HCT116 (cell line): ENCODE data around the gene ZFP1. TPM values are rescaled to one million over a fixed set of nuclear protein-coding genes. Genes with fewer than 3 reads are reported as not detected.
A peak's percentile ranks its signal among the peaks of the same experiment; 100 is the strongest.

ENCODE experiments used
- ATAC-seq: fragments of 200-7000 bp; cut with Tn5 transposase; 2 replicates; pipeline ENCODE4 v1.9.1; 2020; ENCODE audit warnings: mild to moderate bottlenecking, moderate library complexity
- BruUV-seq: library from RNA; stranded (reverse); fragments of 400-500 nt; replicated peaks from 2 replicates; lab custom pipeline; 2021; lab: Mats Ljungman, UMichigan
- CTCF ChIA-PET: fragments of 300-600 bp; sonication (Branson Sonifier 250); formaldehyde crosslinking; loops from one replicate; lab custom pipeline; 2021; ENCODE audit warnings: antibody characterized with exemption; lab: Charles Lee
- POLR2A ChIA-PET: fragments of 300-600, 350-600 bp; sonication (Branson Sonifier 250); formaldehyde crosslinking; loops from one replicate; lab custom pipeline; 2021; ENCODE audit warnings: antibody characterized with exemption; lab: Charles Lee
- RAD21 ChIA-PET, 2 experiments: fragments of 300-600 bp; sonication (Branson Sonifier 250); formaldehyde crosslinking; loops; one replicate each; lab custom pipeline; 2023; ENCODE audit warnings: low total read pairs in 2 of 2; ENCODE audit not compliant: uncharacterized antibody in 2 of 2, unreplicated experiment in 2 of 2, low non-redundant PET in 1 of 2; lab: Charles Lee
- DNase-seq: peaks from one replicate; pipeline ENCODE4 v3.0.0-alpha.2; 2010; ENCODE audit warnings: low read depth, low spot score
- H2AFZ ChIP-seq: fragments of 200-600 bp; shearing (Covaris generic), sonication (generic); 2 replicates; pipeline ENCODE4 v1.6.1; 2017; ENCODE audit warnings: low read depth, mixed run types, mixed read lengths, antibody characterized with exemption, low read length; ENCODE audit not compliant: poor library complexity, severe bottlenecking
- H3K27ac ChIP-seq: 2 replicates; pipeline ENCODE4 v1.5.1; 2012; ENCODE audit warnings: low read depth, low read length
- H3K27me3 ChIP-seq: fragments of 200-600 bp; sonication (generic); 2 replicates; pipeline ENCODE4 v1.6.1; 2016; ENCODE audit warnings: mixed run types, low read length, mixed read lengths; ENCODE audit not compliant: insufficient read depth
- H3K36me3 ChIP-seq, 2 experiments: fragments of 200-500 bp in 1 of 2; fragments of 200-600 bp in 1 of 2; sonication (Bioruptor generic) in 1 of 2; sonication (generic) in 1 of 2; 2 replicates each; pipeline versions ENCODE4 v1.5.1 to v1.6.1; 2014 to 2016; ENCODE audit warnings: low read length in 2 of 2, inconsistent platforms in 1 of 2, mixed read lengths in 1 of 2, mixed run types in 1 of 2; ENCODE audit not compliant: insufficient read depth in 2 of 2, control insufficient read depth in 1 of 2
- H3K4me1 ChIP-seq, 2 experiments: fragments of 200-600 bp in 1 of 2; sonication (generic) in 1 of 2; 2 replicates each; pipeline versions ENCODE4 v1.5.1 to v1.6.1; 2012 to 2017; ENCODE audit warnings: low read length in 2 of 2, inconsistent platforms in 1 of 2, mild to moderate bottlenecking in 1 of 2, mixed read lengths in 1 of 2, mixed run types in 1 of 2, moderate library complexity in 1 of 2; ENCODE audit not compliant: insufficient read depth in 2 of 2, control insufficient read depth in 1 of 2
- H3K4me2 ChIP-seq: fragments of 200-600 bp; sonication (generic); 2 replicates; pipeline ENCODE4 v1.6.1; 2017; ENCODE audit warnings: mixed run types, low read length, mixed read lengths
- H3K4me3 ChIP-seq, 2 experiments: fragments of 200-600 bp in 1 of 2; sonication (generic) in 1 of 2; replicated peaks in 1 of 2; 2 replicates each; pipeline ENCODE4 v1.5.1; 2011 to 2016; ENCODE audit warnings: low read length in 2 of 2, control low read depth in 1 of 2, low read depth in 1 of 2, mild to moderate bottlenecking in 1 of 2, mixed read lengths in 1 of 2, mixed run types in 1 of 2
- H3K79me2 ChIP-seq: fragments of 200-600 bp; sonication (generic); 2 replicates; pipeline ENCODE4 v1.6.1; 2017; ENCODE audit warnings: mild to moderate bottlenecking, mixed run types, low read length, moderate library complexity, mixed read lengths; ENCODE audit not compliant: insufficient read depth
- H3K9ac ChIP-seq: fragments of 200-600 bp; sonication (generic); 2 replicates; pipeline ENCODE4 v1.6.1; 2016; ENCODE audit warnings: low read length, mixed read lengths
- H3K9me2 ChIP-seq: fragments of 200-600 bp; sonication (generic), shearing (Covaris generic); 2 replicates; pipeline ENCODE4 v1.6.1; 2017; ENCODE audit warnings: mixed run types, mild to moderate bottlenecking, moderate library complexity; ENCODE audit not compliant: insufficient read depth
- H3K9me3 ChIP-seq, 2 experiments: fragments of 200-500 bp in 1 of 2; fragments of 200-600 bp in 1 of 2; sonication (Bioruptor generic) in 1 of 2; sonication (generic) in 1 of 2; 2 replicates each; pipeline ENCODE4 v1.6.1; 2014 to 2017; ENCODE audit warnings: low read length in 2 of 2, mixed read lengths in 2 of 2, inconsistent platforms in 1 of 2, low read depth in 1 of 2, mild to moderate bottlenecking in 1 of 2, mixed run types in 1 of 2, moderate library complexity in 1 of 2; ENCODE audit not compliant: control insufficient read depth in 1 of 2, insufficient read depth in 1 of 2
- H4K20me1 ChIP-seq: fragments of 200-600 bp; sonication (generic), shearing (Covaris generic); 2 replicates; pipeline ENCODE4 v1.6.1; 2017; ENCODE audit warnings: mixed run types, mild to moderate bottlenecking, moderate library complexity; ENCODE audit not compliant: insufficient read depth
- CBX3 ChIP-seq: IDR thresholded peaks from 2 replicates; pipeline ENCODE4 v1.6.1; 2012; ENCODE audit warnings: low read depth
- ELF1 ChIP-seq: IDR thresholded peaks from 2 replicates; pipeline ENCODE4 v1.6.1; 2012; ENCODE audit warnings: low read depth, borderline replicate concordance
- EZH2 ChIP-seq: fragments of 200-600 bp; sonication (generic); IDR thresholded peaks from 2 replicates; pipeline ENCODE4 v1.6.1; 2017; ENCODE audit warnings: antibody characterized with exemption, mixed run types
- JUND ChIP-seq: IDR thresholded peaks from 2 replicates; pipeline ENCODE4 v1.6.1; 2012
- MAX ChIP-seq: IDR thresholded peaks from 2 replicates; pipeline ENCODE4 v1.6.1; 2012
- YY1 ChIP-seq: IDR thresholded peaks from 2 replicates; pipeline ENCODE4 v1.6.1; 2011; ENCODE audit warnings: low read length, low read depth, moderate library complexity, mild to moderate bottlenecking; ENCODE audit not compliant: insufficient replicate concordance; ENCODE audit errors: extremely low read depth
- ZFX ChIP-seq: fragments of 450-650 bp; IDR thresholded peaks from 2 replicates; pipeline ENCODE4 v1.6.1; 2017
- intact Hi-C: fragments of 100-400 bp; cut with micrococcal nuclease; formaldehyde crosslinking; loops from 2 replicates; pipeline ENCODE4 v1.10.0; 2022
- total RNA-seq: library from RNA; stranded (reverse); gene quantifications from one replicate; pipeline ENCODE4 v1.2.1, GENCODE V29; 2021; ENCODE audit not compliant: unreplicated experiment
- TF ChIP-seq, protein P1 (sequence below), 3 experiments: fragments of 200-600 bp in 1 of 3; sonication (generic) in 1 of 3; IDR thresholded peaks in 2 of 3; conservative IDR thresholded peaks in 1 of 3; 2 replicates each; pipeline ENCODE4 v1.5.1; 2012 to 2017; ENCODE audit warnings: low read depth in 2 of 3, low read length in 2 of 3, antibody characterized with exemption in 1 of 3, borderline replicate concordance in 1 of 3, control low read depth in 1 of 3, mild to moderate bottlenecking in 1 of 3, mixed read lengths in 1 of 3, mixed run types in 1 of 3, moderate library complexity in 1 of 3; ENCODE audit not compliant: insufficient read depth in 1 of 3
- TF ChIP-seq, protein P2 (sequence below): IDR thresholded peaks from 2 replicates; pipeline ENCODE4 v1.6.1; 2011; ENCODE audit warnings: mild to moderate bottlenecking, low read length, moderate library complexity; ENCODE audit not compliant: insufficient replicate concordance; ENCODE audit errors: extremely low read depth

ZFP1 gene
- total RNA-seq, 1 experiment from 2014 or later: 12.8 TPM

DNA sequence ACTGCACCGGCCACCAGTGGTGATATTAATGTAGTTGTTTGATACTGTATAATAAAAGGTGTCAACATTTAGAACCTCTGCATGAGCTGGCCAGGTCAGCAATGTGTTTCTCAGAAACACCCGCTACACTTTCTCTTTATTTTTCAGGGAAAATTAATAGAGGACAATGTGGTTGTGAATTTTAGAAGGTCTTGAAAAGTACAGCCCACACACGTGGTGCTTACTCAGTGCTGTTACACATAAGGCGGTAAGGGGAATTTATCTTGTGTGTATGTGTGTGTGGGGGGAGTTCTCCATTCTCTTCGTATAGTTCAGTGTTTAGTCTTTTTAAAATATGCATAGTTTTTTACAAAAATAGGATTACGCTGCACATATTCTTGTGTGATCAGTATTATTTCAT lies 4.4 kb upstream of the ZFP1 start (continued):
- TF ChIP-seq CBX3 (no peak), MAX (no peak), EZH2 (no peak)
- TF ChIP-seq, all 23 proteins: peak for 0

DNA sequence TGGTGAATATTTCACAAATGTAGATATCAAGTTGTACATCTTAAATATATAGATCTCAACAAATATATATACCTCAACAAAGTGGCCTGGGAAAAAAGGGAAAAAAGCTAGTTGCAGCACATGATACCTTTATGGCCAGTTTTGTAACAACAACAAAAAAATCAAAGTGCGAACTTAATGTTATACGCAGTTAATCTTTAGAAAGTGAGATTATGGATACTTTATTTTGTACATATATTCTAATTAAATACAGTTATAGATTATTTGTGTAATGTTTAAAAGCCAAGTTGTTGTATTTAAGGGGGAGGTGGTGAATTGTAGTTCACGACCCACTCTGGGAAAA lies 385 bp upstream of the ZFP1 start:
- POLR2A ChIA-PET: no interaction called here
- CTCF ChIA-PET: interaction anchor here (0.7 to 1.9 kb wide), 2 partner anchors 37 to 149 kb away, joined by 3 to 4 read pairs; partner anchors contain the start of gene ZNRF1
- DNase-seq (no peak), ATAC-seq (no peak)
- RAD21 ChIA-PET: no interaction called here
- intact Hi-C loops: no loop called here
- Histone ChIP-seq H3K27ac (no peak overlapping the region), H3K36me3 (peaks cover 0 to 13% of the 10 kb centered on the region in 2 experiments; a peak in 2 of 4 replicates), H3K9me2 (no peaks in the 10 kb centered on the region), H3K4me2 (peak overlapping the region; percentile 98), H3K9ac (peak overlapping the region; percentile 82), H3K4me1 (peaks cover 4 to 14% of the 10 kb centered on the region in 2 experiments; a peak in 3 of 4 replicates), H3K4me3 (peak overlapping the region; percentile 71 to 75), H3K9me3 (peaks cover 12 to 24% of the 10 kb centered on the region in 2 experiments; a peak in 2 of 4 replicates), H3K27me3 (no peaks in the 10 kb centered on the region), H2AFZ (peak overlapping the region; percentile 97), H4K20me1 (no peaks in the 10 kb centered on the region), H3K79me2 (peaks cover 39% of the 10 kb centered on the region)
- no TSS peak for BruUV-seq
- TF ChIP-seq JUND (no peak), ZFX (no peak), ELF1 (no peak), CBX3 (no peak), YY1 (no peak), MAX (no peak)
- TF ChIP-seq, protein P1, sequence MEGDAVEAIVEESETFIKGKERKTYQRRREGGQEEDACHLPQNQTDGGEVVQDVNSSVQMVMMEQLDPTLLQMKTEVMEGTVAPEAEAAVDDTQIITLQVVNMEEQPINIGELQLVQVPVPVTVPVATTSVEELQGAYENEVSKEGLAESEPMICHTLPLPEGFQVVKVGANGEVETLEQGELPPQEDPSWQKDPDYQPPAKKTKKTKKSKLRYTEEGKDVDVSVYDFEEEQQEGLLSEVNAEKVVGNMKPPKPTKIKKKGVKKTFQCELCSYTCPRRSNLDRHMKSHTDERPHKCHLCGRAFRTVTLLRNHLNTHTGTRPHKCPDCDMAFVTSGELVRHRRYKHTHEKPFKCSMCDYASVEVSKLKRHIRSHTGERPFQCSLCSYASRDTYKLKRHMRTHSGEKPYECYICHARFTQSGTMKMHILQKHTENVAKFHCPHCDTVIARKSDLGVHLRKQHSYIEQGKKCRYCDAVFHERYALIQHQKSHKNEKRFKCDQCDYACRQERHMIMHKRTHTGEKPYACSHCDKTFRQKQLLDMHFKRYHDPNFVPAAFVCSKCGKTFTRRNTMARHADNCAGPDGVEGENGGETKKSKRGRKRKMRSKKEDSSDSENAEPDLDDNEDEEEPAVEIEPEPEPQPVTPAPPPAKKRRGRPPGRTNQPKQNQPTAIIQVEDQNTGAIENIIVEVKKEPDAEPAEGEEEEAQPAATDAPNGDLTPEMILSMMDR (IDR thresholded peaks at IDR 0.05 in 2 of 3, conservative IDR thresholded peaks at IDR 0.05 in 1 of 3; ENCODE audit: borderline replicate concordance in 1 of 3, insufficient read depth in 1 of 3, low read depth in 2 of 3, low read length in 2 of 3): no peak
- TF ChIP-seq, protein P2, sequence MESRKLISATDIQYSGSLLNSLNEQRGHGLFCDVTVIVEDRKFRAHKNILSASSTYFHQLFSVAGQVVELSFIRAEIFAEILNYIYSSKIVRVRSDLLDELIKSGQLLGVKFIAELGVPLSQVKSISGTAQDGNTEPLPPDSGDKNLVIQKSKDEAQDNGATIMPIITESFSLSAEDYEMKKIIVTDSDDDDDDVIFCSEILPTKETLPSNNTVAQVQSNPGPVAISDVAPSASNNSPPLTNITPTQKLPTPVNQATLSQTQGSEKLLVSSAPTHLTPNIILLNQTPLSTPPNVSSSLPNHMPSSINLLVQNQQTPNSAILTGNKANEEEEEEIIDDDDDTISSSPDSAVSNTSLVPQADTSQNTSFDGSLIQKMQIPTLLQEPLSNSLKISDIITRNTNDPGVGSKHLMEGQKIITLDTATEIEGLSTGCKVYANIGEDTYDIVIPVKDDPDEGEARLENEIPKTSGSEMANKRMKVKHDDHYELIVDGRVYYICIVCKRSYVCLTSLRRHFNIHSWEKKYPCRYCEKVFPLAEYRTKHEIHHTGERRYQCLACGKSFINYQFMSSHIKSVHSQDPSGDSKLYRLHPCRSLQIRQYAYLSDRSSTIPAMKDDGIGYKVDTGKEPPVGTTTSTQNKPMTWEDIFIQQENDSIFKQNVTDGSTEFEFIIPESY: no peak
